ENCODE measurements around the gene TCAF1.
"Not testable (repeated sequence)": the region's sequence is repeated elsewhere in the genome, so short reads cannot be mapped to it uniquely, and the experiment has no call there.

- not testable (repeated sequence) for TF ChIP-seq CTCF (IDR thresholded peaks at IDR 0.05; ENCODE audit: low read length); EZH2phosphoT487 (IDR thresholded peaks at IDR 0.05; ENCODE audit: low read length); EZH2 (optimal IDR thresholded peaks at IDR 0.05; ENCODE audit: low read depth, low read length)
These were observed 30.4 kb downstream of the TCAF1 start for GRCh38 chr7:143871534-143871933.
